HG02798 (cell line): ENCODE measurements around the gene WDR45.

ENCODE experiments used
- ATAC-seq: cut with Tn5 transposase; IDR thresholded peaks from one replicate; pipeline ENCODE4 v1.9.1; 2021; ENCODE audit warnings: mild to moderate bottlenecking; ENCODE audit not compliant: unreplicated experiment, poor library complexity

Gene WDR45

DNA sequence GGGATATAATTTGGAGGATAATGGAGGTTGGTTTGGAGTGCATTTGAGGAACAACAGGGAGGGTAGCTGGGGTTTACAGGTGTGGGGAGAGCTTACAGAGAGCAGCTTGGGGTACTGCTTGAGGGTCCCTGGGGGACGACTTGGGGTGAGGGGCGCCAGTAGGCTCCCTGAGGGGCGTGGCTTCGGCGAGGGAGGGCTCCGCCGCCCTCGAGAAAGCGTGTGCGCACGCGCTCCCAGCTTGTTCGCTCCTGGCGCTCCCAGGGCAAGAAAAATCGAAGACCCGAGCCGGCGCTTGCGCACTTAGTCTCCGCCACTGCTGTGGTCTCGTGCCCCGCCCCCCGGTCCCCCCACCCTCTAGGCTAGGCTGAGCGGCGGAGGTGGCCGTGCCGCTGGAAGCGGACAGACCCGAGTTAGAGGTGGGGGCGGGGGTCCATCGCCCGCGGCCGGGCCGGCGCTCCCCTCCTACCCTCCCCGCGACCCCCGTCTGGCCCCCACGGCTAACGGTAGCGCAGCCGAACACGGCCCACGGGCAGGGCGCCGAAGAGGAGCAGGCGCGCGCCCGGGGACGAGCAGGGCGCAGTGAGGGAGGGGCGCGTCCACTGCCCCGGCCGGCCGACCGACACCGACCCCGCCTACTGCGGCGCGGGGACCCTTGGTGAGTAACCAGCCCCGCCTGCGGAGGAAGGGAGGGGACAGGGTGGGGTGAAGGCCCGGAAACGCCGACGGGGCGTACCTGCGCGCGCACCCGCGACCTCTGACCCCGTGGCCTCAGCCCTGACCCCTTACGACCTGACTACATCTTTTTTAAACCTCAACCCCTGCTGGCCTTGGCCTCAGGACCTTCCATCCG is 26.2 kb downstream of the WDR45 start:
- ATAC-seq, result peak; percentile 66

DNA sequence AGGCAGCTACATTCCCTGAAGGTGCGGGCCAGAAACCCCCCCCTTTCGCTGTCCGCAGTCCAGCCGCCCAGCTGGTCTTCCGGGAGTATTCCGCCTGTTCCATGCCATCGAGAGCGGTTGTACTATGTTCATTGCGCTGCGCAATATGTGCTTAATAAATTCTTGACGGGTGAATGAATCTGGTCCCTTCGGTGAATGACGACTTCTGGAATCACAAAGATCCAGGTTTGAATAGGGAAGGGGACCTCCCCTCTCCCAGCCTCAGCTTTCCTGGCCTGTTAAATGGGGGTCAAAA is 35.8 kb downstream of the WDR45 start:
- no peak for ATAC-seq

DNA sequence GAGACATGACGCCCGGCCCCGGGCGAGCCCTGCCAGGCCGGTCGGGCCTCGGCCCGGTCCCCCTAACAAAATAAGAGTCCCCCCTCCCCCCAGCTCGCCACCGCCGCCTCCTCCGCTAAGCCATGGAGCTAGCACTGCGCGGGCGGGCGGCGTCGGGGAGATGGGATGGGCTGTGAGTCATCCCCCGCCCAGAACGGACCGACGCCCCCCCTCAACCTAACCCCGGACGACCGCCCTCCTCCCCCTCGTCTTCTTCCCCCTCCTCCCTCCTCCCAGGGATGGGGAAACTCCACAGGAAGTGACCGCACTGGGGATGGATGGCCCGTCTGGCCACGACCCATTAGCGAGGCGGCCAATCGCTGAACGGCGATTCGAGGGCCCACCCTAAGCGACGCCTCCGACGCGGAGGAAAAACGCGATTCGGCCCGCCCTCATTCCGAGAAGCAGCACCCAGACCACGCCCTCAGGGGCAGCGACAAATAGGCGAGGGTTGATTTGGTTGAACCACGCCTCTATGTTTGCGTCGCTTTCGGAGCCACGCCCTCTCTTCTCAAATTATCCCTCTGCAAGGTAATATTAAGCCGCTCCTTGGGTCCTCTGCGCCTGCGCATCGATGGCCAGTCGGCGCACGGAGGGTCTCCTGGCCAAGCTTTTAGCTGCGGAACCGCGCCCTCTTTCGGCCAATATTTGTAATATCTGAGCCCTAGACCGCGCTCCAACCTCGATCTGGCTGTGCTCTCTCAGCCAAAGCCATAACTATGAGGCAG is 36.3 kb downstream of the WDR45 start, which contains the start of gene TFE3:
Gene TFE3, minus strand, starts transcription at position 138 of the 767 bp plus-strand sequence. Its CDS starts 131 bp downstream, at position 7.
- ATAC-seq, result peak; percentile 97

DNA sequence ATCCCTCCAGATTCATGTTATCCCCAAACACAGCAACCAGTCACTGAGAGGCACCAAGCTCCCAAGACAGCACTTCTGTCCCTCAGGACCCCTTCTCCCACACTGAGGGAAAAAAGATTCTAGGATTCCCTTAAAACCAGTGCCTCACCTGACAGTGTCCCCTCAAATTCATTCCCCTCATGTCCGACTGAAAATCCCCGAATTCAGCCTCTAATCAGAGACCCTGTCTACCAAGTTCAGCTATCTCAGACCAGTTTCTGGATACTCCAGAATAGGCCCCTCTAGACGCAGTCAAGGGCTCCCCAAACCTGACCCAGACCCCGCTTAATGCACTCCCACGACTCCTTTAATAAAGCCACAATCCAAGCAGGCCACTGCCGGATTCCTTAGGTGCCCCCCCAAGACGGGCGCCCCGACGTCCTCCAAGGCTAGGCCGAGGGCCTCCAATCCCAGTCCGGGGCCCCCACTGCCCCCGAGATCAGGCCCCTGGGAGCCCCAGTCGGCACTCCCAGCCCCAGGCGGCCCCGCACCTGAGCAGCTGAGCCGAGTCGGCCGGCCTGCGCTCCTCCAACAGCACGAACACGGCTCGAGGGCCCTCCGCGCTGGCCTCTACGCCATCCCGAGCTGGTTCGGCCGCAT is 37.0 kb downstream of the WDR45 start:
- no peak for ATAC-seq

DNA sequence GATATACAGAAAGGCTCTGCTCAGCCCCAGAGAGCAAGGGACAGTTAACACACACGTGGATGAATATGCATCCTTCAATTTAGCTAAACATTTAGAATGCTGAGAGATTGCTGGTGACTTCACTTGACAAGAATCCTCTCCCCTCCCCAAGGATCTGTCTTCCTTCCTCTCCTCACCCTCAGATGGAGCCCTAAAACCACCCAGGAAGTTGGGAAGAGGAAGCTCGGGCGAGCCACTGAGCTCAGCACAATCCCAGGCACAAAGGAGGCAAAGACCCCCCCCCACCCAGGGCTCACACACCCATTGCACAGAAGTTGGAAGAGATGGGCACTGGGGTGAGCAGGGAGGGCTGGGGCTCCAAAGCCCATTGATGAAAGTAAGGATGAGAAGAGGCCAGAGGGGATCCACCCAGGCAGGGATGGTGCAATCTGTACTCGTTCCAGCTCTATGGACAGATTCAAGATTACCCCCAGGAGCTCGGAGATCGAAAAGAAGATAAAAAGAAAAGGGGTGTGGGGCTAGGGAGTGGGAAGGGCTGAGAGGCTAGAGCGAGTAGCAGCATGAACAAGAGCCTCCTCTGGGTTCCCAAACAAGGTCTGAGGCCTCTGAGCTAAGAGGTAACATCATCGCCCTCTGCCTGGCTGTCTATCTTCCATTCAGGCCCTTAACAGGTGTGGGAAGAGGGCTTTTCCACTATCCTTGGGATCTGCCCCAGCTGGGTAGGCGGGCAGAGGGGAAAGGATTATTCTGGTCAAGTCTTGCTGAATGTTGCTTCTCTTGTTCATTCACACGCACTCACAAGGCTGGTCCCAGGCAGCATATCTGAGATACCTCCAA is 37.7 kb downstream of the WDR45 start:
- ATAC-seq, result no peak

DNA sequence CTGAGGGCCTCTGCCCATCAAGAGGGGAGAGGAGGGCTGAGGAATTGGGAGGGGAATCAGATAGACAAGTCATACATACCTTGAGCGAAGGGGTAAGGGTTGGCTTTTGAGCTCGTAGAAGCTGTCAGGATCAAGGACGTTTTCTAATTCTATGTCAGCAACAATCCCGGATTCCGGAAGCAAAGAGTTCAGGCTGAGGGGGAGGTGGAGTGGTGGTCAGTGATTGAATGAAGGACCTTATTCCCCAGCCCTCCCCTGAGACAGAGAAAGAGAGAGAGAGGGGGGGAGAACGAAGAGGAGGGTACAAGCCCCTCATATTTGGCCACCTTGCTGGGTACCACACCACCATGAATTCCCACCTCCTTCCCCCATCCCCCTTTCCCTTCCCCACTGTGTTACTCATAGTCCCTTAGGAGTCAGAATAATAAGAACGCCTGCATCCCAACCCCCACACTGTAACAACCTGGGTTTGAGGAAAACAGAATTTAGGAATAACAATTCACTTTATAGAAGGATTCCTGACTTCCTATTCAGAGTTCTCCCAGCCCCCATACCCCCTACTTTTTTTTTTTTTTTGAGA is 39.2 kb downstream of the WDR45 start:
- ATAC-seq, result no peak

DNA sequence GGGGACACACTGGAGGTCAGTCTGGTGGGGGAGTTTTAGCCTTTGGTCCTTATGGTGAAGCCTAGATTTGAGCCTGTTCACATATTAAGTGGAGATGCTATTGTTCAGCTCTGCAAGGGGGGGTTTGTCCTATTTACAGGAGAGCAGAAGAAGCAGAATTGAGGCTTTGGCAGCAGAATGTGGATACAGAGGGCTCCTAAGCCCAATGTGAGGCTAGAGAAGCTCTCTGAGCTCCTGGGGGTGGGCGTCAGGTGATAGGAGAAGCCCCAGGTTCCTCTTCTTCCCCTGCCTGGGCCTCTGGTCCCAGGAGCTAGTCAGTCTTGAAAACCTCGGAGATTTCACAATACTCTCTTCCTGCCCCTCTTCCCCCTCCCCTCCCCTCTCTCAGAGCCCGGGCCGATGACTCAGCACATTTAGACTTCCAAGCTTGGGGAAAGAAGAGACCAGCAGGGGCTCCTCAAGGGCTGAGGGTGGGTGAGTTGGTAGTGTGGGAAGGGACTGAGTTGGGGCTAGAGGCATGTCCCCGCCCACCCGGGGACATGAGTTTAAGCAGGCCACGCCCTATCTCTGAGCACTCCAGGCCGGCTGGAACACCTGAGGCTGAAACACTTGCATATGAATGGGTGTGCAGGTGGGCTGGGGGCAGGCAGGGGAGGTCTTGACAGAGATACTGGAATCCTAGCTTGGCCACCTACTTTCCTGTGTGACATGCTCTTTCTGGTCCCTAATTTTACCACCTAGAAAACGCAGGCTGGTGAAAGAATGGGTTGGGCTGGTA is 39.9 kb downstream of the WDR45 start:
- ATAC-seq, result no peak

DNA sequence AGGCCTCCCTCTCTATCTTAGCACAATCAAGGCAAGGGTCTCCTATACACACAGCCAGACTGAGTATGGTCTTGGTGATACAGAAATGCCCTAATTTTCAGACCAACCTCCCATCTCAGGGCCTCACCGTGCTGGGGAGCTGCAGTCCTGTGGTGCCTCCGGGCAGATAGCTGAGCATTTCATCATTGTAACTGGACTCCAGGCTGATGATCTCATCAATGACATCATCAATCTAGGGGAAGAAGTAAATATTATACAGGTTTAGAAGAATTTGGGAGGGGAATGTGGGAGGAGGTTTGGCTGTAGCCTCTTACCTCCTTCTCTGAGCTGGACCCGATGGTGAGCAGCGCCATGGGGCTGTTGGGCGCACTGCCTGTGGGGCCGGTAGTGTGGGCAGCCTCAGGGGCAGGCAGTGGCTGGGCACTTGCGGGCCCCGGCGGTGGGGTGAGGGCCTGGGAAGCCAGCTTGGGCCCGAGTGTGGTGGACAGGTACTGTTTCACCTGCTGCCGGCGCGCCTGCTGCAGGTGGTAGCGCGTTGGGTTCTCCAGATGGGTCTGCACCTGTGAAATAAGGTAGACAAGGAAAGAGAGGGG is 41.7 kb downstream of the WDR45 start:
- ATAC-seq, result no peak

DNA sequence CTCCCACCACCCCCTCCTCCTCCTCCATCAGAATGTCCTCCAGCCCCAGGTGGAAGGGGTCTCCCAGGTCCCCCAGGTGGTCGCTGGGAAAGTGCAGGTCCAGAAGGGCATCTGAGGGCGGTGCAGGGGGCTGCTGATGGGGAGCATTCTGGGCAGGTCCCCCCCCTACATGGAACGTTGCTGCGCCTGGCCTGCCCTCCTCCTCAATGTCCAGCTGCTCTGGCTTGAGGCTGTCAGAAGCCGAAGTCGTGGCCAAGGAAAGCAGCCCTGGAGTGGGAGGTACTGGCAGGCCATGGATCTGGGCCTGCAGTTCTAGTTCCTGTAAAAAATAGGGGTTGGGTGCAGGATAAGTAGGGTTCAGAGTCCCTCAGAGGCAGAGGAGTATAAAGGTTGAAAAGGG is 49.4 kb downstream of the WDR45 start:
- ATAC-seq, result no peak

DNA sequence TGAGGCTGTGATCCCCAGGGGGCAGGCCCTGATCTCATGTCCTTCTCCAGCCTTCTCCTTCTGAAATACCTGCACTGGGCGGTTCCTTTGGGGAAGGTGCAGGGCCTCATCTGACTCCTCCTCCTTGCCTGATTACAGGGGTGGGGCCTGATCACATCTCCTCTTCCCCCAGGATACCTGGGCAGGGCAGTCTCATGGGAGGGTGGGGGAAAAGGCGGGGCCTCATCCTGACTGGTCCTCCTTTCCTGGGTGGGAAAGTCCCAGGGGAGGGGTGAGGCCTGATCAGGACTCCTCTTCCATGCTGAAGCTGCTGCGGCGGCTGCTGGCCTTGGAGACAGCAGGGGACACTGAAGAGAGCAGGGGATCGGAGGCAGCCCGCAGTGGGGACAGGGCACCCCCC is 49.8 kb downstream of the WDR45 start:
- no peak for ATAC-seq
